Measurements from ENCODE around the gene RUNX3.

Gene RUNX3

DNA sequence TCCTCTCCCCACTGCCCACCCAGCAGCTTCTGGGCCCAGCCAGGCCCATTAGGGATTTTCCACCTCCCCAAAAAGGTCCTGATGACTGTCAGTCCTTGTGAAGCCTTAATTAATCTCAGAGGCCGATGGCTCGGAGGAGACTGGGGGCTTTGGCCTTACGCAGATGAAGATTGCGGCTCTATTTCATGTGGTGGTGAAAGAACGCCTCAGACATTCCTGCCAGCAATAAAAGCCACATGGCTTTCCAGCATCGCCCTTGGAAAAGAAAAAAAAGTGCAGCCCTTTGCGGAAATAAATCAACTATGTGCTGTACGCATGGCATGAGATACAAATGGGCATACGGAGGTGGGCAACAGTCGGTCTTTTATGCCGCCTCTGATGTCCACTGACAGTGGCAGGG, 6.6 kb upstream of the RUNX3 start:
- DNase-seq (ENCODE audit: low read depth) = no peak
- TF ChIP-seq, protein P1, sequence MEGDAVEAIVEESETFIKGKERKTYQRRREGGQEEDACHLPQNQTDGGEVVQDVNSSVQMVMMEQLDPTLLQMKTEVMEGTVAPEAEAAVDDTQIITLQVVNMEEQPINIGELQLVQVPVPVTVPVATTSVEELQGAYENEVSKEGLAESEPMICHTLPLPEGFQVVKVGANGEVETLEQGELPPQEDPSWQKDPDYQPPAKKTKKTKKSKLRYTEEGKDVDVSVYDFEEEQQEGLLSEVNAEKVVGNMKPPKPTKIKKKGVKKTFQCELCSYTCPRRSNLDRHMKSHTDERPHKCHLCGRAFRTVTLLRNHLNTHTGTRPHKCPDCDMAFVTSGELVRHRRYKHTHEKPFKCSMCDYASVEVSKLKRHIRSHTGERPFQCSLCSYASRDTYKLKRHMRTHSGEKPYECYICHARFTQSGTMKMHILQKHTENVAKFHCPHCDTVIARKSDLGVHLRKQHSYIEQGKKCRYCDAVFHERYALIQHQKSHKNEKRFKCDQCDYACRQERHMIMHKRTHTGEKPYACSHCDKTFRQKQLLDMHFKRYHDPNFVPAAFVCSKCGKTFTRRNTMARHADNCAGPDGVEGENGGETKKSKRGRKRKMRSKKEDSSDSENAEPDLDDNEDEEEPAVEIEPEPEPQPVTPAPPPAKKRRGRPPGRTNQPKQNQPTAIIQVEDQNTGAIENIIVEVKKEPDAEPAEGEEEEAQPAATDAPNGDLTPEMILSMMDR (IDR thresholded peaks at IDR 0.05; ENCODE audit: low read length, missing control alignments) = no peak
- no peak overlapping the region for H3K4me3 ChIP-seq (replicated peaks; ENCODE audit: low read depth, low read length)

DNA sequence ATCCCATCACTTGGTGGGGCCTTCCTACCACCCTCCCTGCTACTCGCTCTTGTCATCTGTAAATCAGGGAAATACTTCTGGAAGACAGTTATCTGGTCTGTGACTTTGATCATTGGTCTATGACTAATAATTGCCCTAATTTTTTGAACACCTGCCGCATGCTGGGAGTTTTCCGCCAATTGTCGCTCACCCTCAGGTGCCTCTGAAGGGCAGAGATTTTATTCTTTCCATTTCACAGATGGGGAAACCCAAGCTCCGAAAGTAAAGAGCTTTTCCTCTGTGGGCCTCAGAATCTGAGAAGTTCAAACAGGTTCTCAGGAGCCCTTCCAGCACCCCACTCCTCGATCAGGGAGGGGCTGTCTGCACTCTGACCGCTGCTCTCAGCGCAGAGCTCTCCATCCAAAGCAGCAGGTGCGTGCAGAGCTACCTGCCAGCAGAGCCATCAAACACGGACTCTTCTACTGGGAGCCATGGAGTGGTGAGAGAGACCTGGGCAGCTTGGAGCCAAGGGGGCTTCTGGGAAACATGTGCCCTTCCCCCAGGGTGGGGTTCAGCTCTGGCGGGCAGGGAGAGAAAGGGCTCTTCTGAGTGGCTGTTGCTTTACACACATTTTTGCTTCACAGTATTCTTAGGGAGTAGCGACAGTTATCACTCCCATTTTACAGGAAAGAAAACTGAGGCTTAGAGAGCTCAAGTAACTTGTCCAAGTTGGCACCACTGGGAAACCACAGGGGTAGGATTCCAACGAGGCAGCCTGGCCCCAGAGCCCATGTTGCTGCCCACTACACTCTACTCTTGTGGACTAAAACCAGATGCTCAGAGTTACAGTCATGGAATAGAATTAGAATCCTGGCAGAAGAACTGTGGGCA, 5.8 kb upstream of the RUNX3 start:
- H3K4me3 ChIP-seq (replicated peaks; ENCODE audit: low read depth, low read length) = no peak overlapping the region
- DNase-seq (ENCODE audit: low read depth) = no peak
- TF ChIP-seq, protein P1 (IDR thresholded peaks at IDR 0.05; ENCODE audit: low read length, missing control alignments) = no peak

- no peak for DNase-seq (ENCODE audit: low read depth)
- H3K4me3 ChIP-seq (replicated peaks; ENCODE audit: low read depth, low read length) = no peak overlapping the region
- TF ChIP-seq, protein P1 (IDR thresholded peaks at IDR 0.05; ENCODE audit: low read length, missing control alignments) = no peak
Observed at GRCh38 chr1:24935196-24935526, 5.1 kb upstream of the RUNX3 start.

DNA sequence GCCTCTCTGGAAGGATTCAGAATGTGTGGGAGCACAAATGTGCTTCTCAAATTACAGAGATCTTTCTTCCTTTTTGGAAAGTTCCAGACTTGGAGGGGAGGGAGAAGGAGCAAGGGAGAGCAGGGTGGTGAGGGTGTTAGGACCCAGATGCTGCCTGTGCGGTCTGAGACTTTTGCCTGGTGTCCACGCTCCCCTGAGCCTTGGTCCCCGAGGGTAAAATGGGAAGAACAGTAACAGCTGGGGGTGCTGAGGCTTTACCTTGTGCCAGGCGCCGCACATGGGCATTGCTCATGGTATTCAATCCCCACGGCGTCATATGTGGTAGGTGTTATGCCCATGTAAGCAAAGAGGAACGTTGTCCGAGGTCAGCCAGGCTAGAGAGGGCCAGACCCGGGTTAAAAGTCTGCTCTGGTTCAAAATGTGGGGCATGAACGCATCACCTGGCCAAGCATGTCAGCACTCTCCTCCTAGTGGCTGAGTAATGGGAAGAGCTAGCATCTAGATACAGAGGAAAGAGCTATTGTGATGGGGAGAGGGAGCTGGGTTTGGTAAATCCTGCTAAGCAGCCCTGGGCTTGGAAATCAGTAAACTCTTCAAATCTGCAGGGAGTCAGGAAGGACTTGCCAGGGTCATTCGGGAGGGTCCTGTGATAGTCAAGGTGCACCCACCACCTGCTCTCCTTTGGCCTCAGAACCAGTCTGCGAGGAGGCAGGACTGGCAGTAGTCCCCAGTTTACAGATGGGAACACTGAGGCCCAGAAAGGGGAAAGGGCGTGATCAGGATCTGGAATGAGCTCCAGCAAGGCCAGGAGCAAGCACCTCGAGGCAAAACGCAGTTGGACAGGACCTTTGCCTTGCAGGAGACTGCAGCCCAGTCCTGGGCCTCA, 4.5 kb upstream of the RUNX3 start:
- TF ChIP-seq, protein P1 (IDR thresholded peaks at IDR 0.05; ENCODE audit: low read length, missing control alignments) = no peak
- no peak overlapping the region for H3K4me3 ChIP-seq (replicated peaks; ENCODE audit: low read depth, low read length)
- no peak for DNase-seq (ENCODE audit: low read depth)

DNA sequence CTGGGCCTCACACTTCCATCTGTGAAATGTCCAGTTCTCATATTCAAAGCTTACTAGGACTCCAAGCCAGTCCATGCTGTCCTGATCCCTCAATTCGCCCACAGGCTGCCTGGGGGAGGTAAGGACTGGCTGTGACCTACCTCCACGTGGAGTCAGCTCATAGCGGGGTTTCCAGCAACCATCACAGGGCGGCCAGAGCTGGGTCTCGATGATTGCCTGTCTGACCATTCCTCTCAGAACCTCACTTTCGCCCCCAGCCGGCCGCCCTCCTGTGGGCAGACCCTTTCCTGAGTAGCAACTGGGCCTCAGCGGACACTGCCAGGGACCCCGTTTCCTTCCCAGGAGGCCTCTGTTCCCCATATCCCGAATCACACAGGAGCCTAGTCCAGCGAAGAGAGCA, 3.4 kb upstream of the RUNX3 start:
- DNase-seq (ENCODE audit: low read depth) = no peak
- no peak overlapping the region for H3K4me3 ChIP-seq (replicated peaks; ENCODE audit: low read depth, low read length)
- TF ChIP-seq, protein P1 (IDR thresholded peaks at IDR 0.05; ENCODE audit: low read length, missing control alignments) = no peak

GRCh38 chr1:24932725-24933294, 2.7 kb upstream of the RUNX3 start:
- H3K4me3 ChIP-seq (replicated peaks; ENCODE audit: low read depth, low read length) = no peak overlapping the region
- no peak for DNase-seq (ENCODE audit: low read depth)
- TF ChIP-seq, protein P1 (IDR thresholded peaks at IDR 0.05; ENCODE audit: low read length, missing control alignments) = no peak

Measured in fibroblast of pulmonary artery (primary cell).